ENCODE results near the gene MAP4. TPM values are rescaled to one million over a fixed set of nuclear protein-coding genes. Genes with fewer than 3 reads are reported as not detected.

The MAP4 gene
- total RNA-seq, 2 donors from 2014 or later = 70.6 to 101 TPM

- H3K4me1 ChIP-seq = peaks cover 11% of the 10 kb centered on the region
- ATAC-seq = no peak
- no peak for TF ChIP-seq CTCF (IDR thresholded peaks at IDR 0.05)
- no peak for TF ChIP-seq POLR2A (IDR thresholded peaks at IDR 0.05)
These were observed 9.9 kb upstream of the MAP4 start for GRCh38 chr3:48026098-48026497.

GRCh38 chr3:48024401-48024800 is 8.2 kb upstream of the MAP4 start:
- DNase-seq (no peak), ATAC-seq (no peak)
- Histone ChIP-seq H3K4me1 (peaks cover 25% of the 10 kb centered on the region), H3K9me3 (no peaks in the 10 kb centered on the region), H3K4me3 (no peak overlapping the region), H3K27me3 (no peaks in the 10 kb centered on the region), H3K36me3 (replicated peaks in 1 of 2; ENCODE audit: insufficient read depth in 1 of 2, low read depth in 2 of 2) (no peaks in the 10 kb centered on the region), H3K27ac (no peak overlapping the region)
- TF ChIP-seq POLR2A (IDR thresholded peaks at IDR 0.05) (no peak), CTCF (IDR thresholded peaks at IDR 0.05) (no peak)
- WGBS, 2 donors = 96 to 100% methylated on average over 1 of the region's 1 CpG
- intact Hi-C loops (cut with DNase I) = no loop called here

More at GRCh38 chr3:48026098-48026497, 9.9 kb upstream of the MAP4 start:
- H3K27me3 ChIP-seq = no peaks in the 10 kb centered on the region
- no peak overlapping the region for H3K27ac ChIP-seq
- intact Hi-C loops (cut with DNase I) = no loop called here
- no peaks in the 10 kb centered on the region for H3K9me3 ChIP-seq
- no peak for DNase-seq
- no peaks in the 10 kb centered on the region for H3K36me3 ChIP-seq (replicated peaks in 1 of 2; ENCODE audit: insufficient read depth in 1 of 2, low read depth in 2 of 2)
- WGBS, 2 donors = 67 to 69% methylated on average over 2 of the region's 2 CpGs
- no peak overlapping the region for H3K4me3 ChIP-seq

- TF ChIP-seq POLR2A (IDR thresholded peaks at IDR 0.05) (no peak), CTCF (IDR thresholded peaks at IDR 0.05) (no peak)
These were observed 7.2 kb upstream of the MAP4 start for GRCh38 chr3:48023377-48023776.

GRCh38 chr3:48022178-48022577 is 6.0 kb upstream of the MAP4 start:
- peaks cover 40% of the 10 kb centered on the region for H3K4me1 ChIP-seq
- H3K9me3 ChIP-seq = no peaks in the 10 kb centered on the region
- TF ChIP-seq CTCF (IDR thresholded peaks at IDR 0.05) (no peak), POLR2A (IDR thresholded peaks at IDR 0.05) (no peak)
- ATAC-seq = no peak
- no peak for DNase-seq
- intact Hi-C loops (cut with DNase I) = no loop called here
- H3K27ac ChIP-seq = no peak overlapping the region
- WGBS, 2 donors = 87 to 88% methylated on average over 4 of the region's 4 CpGs
- no peaks in the 10 kb centered on the region for H3K27me3 ChIP-seq
- H3K4me3 ChIP-seq = no peak overlapping the region
- no peaks in the 10 kb centered on the region for H3K36me3 ChIP-seq (replicated peaks in 1 of 2; ENCODE audit: insufficient read depth in 1 of 2, low read depth in 2 of 2)

More at GRCh38 chr3:48023377-48023776, 7.2 kb upstream of the MAP4 start:
- H3K9me3 ChIP-seq = no peaks in the 10 kb centered on the region
- H3K27me3 ChIP-seq = no peaks in the 10 kb centered on the region
- no peaks in the 10 kb centered on the region for H3K36me3 ChIP-seq (replicated peaks in 1 of 2; ENCODE audit: insufficient read depth in 1 of 2, low read depth in 2 of 2)
- H3K4me3 ChIP-seq = no peak overlapping the region
- intact Hi-C loops (cut with DNase I) = no loop called here
- peaks cover 33% of the 10 kb centered on the region for H3K4me1 ChIP-seq
- DNase-seq = no peak
- 84 to 100% methylated on average over 1 of the region's 1 CpG for WGBS, 2 donors
- H3K27ac ChIP-seq = no peak overlapping the region
- ATAC-seq = no peak

- ATAC-seq (peak; percentile 47), DNase-seq (peak in 3 of 4 donors; percentile 29 to 56 (median 42))
- TF ChIP-seq CTCF (IDR thresholded peaks at IDR 0.05) = no peak
- no peak for TF ChIP-seq POLR2A (IDR thresholded peaks at IDR 0.05)
- Histone ChIP-seq H3K4me1 (peaks cover 62% of the 10 kb centered on the region), H3K9me3 (no peaks in the 10 kb centered on the region), H3K4me3 (no peak overlapping the region), H3K27me3 (no peaks in the 10 kb centered on the region), H3K27ac (peak overlapping the region in 3 of 4 donors; percentile 38 to 86 (median 62)), H3K36me3 (replicated peaks in 1 of 2; ENCODE audit: insufficient read depth in 1 of 2, low read depth in 2 of 2) (no peaks in the 10 kb centered on the region)
- 16 to 31% methylated on average over 3 of the region's 3 CpGs for WGBS, 2 donors
- intact Hi-C loops (cut with DNase I) = no loop called here
These were observed 2.6 kb upstream of the MAP4 start for GRCh38 chr3:48018841-48019240.

Measured in body of pancreas (tissue), 4 donors.